Measurements from ENCODE around the gene PPEF1. TPM values are rescaled to one million over a fixed set of nuclear protein-coding genes. Genes with fewer than 3 reads are reported as not detected.

Gene PPEF1
- total and polyA plus RNA-seq, 2 of the 13 experiments (the other 11 are each of a cell fraction or from before 2014, with no cell fraction given): not detected

DNA sequence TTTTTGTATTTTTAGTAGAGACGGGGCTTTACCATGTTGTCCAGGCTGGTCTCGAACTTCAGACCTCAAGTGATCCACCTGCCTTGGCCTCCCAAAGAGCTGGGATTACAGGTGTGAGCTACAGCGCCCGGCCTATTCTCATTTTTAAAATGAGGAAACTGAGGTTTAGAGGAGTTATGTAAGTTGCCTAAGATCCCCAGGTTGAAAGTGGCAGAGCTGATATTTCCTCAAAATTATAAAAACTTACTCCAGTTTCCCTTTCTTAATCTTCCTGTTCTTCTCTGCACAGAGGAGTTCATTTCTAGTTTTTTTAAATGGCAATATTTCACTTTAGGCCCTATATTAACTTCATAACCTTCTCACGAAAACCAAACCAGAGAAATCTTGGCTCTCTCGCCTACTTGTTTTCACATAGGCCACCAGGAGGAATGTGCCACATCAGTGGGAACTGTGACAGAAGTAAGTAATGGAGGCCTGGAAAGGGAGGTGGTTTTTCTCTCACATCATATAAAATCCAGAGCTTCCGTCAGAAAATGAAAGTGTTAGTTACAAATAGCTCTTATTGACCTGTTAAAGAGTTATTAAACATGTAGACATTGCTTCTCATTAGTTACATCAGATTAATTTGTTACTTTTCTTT is 19.5 kb upstream of the PPEF1 start:
- intact Hi-C loops (cut with micrococcal nuclease; ENCODE audit: unreplicated experiment): no loop called here
- 60% methylated on average over 3 of the region's 7 CpGs for WGBS (ENCODE audit: low lambda C conversion rate)
- Histone ChIP-seq H3K36me3 (replicated peaks in 1 of 2; ENCODE audit: control insufficient read depth in 1 of 2, insufficient read depth in 2 of 2, low read length in 2 of 2) (no peaks in the 10 kb centered on the region), H3K27me3 (ENCODE audit: control insufficient read depth in 1 of 2, insufficient read depth in 2 of 2, low read length in 2 of 2) (no peaks in the 10 kb centered on the region), H3K79me2 (ENCODE audit: insufficient read depth, low read length) (no peaks in the 10 kb centered on the region), H3K27ac (ENCODE audit: extremely low read length, insufficient read depth, low read length) (no peak overlapping the region), H3K9me3 (ENCODE audit: low read length) (no peaks in the 10 kb centered on the region), H3K4me1 (ENCODE audit: insufficient read depth, low read length) (no peaks in the 10 kb centered on the region), H2AFZ (ENCODE audit: low read length) (no peak overlapping the region), H3K4me3 (replicated peaks in 1 of 3; ENCODE audit: insufficient read depth in 1 of 3, low read depth in 2 of 3, low read length in 3 of 3) (no peak overlapping the region), H3K4me2 (ENCODE audit: low read depth, low read length) (no peak overlapping the region), H4K20me1 (ENCODE audit: insufficient read depth, low read length) (no peaks in the 10 kb centered on the region), H3K9ac (ENCODE audit: insufficient read depth, low read depth, low read length) (no peak overlapping the region)
- in situ Hi-C loops (cut with HindIII; ENCODE audit: extremely low pct_ligation_motif_present, low pct_unique_long_range_greater_than_20kb): no loop called here
- no TSS peak for BruUV-seq (replicated peaks)
- ChIA-PET POLR2A (no interaction called here), CTCF (ENCODE audit: low intra/inter-chr PET ratio, low total read pairs) (no interaction called here)
- no peak for DNase-seq (ENCODE audit: low spot score)
- no peak for ATAC-seq
- no peak for FAIRE-seq
- TF ChIP-seq KDM4B (CRISPR knock-in tag; IDR thresholded peaks at IDR 0.05) (no peak), HOXA3 (CRISPR knock-in tag; IDR thresholded peaks at IDR 0.05) (no peak), ZNF530 (CRISPR knock-in tag; IDR thresholded peaks at IDR 0.05; ENCODE audit: low read depth) (no peak), ZMYM2 (CRISPR knock-in tag; IDR thresholded peaks at IDR 0.05) (no peak), ZNF556 (CRISPR knock-in tag; IDR thresholded peaks at IDR 0.05; ENCODE audit: borderline replicate concordance) (no peak), NFYB (CRISPR knock-in tag; IDR thresholded peaks at IDR 0.05) (no peak), ZNF510 (CRISPR knock-in tag; IDR thresholded peaks at IDR 0.05; ENCODE audit: low read depth) (no peak), ZNF224 (CRISPR knock-in tag; IDR thresholded peaks at IDR 0.05) (no peak), ZNF547 (CRISPR knock-in tag; IDR thresholded peaks at IDR 0.05) (no peak), MAF1 (CRISPR knock-in tag; IDR thresholded peaks at IDR 0.05; ENCODE audit: borderline replicate concordance) (no peak), TAF1 (CRISPR knock-in tag; IDR thresholded peaks at IDR 0.05) (no peak), HIVEP1 (CRISPR knock-in tag; IDR thresholded peaks at IDR 0.05) (no peak), ZNF335 (CRISPR knock-in tag; IDR thresholded peaks at IDR 0.05) (no peak), ERF (CRISPR knock-in tag; IDR thresholded peaks at IDR 0.05) (no peak)
- TF ChIP-seq, protein P1, sequence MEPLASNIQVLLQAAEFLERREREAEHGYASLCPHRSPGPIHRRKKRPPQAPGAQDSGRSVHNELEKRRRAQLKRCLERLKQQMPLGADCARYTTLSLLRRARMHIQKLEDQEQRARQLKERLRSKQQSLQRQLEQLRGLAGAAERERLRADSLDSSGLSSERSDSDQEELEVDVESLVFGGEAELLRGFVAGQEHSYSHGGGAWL (CRISPR knock-in tag; IDR thresholded peaks at IDR 0.05): no peak
- TF ChIP-seq, protein P2, sequence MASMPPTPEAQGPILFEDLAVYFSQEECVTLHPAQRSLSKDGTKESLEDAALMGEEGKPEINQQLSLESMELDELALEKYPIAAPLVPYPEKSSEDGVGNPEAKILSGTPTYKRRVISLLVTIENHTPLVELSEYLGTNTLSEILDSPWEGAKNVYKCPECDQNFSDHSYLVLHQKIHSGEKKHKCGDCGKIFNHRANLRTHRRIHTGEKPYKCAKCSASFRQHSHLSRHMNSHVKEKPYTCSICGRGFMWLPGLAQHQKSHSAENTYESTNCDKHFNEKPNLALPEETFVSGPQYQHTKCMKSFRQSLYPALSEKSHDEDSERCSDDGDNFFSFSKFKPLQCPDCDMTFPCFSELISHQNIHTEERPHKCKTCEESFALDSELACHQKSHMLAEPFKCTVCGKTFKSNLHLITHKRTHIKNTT (CRISPR knock-in tag; IDR thresholded peaks at IDR 0.05): no peak
- TF ChIP-seq, protein P3, sequence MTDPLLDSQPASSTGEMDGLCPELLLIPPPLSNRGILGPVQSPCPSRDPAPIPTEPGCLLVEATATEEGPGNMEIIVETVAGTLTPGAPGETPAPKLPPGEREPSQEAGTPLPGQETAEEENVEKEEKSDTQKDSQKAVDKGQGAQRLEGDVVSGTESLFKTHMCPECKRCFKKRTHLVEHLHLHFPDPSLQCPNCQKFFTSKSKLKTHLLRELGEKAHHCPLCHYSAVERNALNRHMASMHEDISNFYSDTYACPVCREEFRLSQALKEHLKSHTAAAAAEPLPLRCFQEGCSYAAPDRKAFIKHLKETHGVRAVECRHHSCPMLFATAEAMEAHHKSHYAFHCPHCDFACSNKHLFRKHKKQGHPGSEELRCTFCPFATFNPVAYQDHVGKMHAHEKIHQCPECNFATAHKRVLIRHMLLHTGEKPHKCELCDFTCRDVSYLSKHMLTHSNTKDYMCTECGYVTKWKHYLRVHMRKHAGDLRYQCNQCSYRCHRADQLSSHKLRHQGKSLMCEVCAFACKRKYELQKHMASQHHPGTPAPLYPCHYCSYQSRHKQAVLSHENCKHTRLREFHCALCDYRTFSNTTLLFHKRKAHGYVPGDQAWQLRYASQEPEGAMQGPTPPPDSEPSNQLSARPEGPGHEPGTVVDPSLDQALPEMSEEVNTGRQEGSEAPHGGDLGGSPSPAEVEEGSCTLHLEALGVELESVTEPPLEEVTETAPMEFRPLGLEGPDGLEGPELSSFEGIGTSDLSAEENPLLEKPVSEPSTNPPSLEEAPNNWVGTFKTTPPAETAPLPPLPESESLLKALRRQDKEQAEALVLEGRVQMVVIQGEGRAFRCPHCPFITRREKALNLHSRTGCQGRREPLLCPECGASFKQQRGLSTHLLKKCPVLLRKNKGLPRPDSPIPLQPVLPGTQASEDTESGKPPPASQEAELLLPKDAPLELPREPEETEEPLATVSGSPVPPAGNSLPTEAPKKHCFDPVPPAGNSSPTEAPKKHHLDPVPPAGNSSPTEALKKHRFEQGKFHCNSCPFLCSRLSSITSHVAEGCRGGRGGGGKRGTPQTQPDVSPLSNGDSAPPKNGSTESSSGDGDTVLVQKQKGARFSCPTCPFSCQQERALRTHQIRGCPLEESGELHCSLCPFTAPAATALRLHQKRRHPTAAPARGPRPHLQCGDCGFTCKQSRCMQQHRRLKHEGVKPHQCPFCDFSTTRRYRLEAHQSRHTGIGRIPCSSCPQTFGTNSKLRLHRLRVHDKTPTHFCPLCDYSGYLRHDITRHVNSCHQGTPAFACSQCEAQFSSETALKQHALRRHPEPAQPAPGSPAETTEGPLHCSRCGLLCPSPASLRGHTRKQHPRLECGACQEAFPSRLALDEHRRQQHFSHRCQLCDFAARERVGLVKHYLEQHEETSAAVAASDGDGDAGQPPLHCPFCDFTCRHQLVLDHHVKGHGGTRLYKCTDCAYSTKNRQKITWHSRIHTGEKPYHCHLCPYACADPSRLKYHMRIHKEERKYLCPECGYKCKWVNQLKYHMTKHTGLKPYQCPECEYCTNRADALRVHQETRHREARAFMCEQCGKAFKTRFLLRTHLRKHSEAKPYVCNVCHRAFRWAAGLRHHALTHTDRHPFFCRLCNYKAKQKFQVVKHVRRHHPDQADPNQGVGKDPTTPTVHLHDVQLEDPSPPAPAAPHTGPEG (CRISPR knock-in tag; IDR thresholded peaks at IDR 0.05): no peak
- TF ChIP-seq, protein P4, sequence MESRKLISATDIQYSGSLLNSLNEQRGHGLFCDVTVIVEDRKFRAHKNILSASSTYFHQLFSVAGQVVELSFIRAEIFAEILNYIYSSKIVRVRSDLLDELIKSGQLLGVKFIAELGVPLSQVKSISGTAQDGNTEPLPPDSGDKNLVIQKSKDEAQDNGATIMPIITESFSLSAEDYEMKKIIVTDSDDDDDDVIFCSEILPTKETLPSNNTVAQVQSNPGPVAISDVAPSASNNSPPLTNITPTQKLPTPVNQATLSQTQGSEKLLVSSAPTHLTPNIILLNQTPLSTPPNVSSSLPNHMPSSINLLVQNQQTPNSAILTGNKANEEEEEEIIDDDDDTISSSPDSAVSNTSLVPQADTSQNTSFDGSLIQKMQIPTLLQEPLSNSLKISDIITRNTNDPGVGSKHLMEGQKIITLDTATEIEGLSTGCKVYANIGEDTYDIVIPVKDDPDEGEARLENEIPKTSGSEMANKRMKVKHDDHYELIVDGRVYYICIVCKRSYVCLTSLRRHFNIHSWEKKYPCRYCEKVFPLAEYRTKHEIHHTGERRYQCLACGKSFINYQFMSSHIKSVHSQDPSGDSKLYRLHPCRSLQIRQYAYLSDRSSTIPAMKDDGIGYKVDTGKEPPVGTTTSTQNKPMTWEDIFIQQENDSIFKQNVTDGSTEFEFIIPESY (CRISPR knock-in tag; IDR thresholded peaks at IDR 0.05): no peak

All from HepG2 (cell line).